Gastroesophageal sphincter (tissue), 3 donors: Measurements from ENCODE around the gene CREM.

Experiments
- EP300 ChIP-seq: sonication (generic); formaldehyde crosslinking; IDR thresholded peaks from one replicate; pipeline ENCODE4 v1.6.1; 2017; ENCODE audit warnings: antibody characterized with exemption, mild to moderate bottlenecking
- POLR2A ChIP-seq, 2 donors: fragments of 450-650 bp; IDR thresholded peaks; one replicate each; pipeline ENCODE4 v1.6.1; 2017; ENCODE audit warnings: antibody characterized with exemption in 2 of 2, mild to moderate bottlenecking in 2 of 2, moderate library complexity in 1 of 2
- POLR2AphosphoS5 ChIP-seq: sonication (generic); formaldehyde crosslinking; IDR thresholded peaks from one replicate; pipeline ENCODE4 v1.6.1; 2017; ENCODE audit warnings: antibody characterized with exemption
- TF ChIP-seq, protein P1 (sequence below), 4 experiments: fragments of 200-600 bp in 2 of 4; fragments of 450-650 bp in 2 of 4; sonication (generic) in 1 of 4; IDR thresholded peaks; one replicate each; pipeline ENCODE4 v1.5.1; 2017 to 2019; ENCODE audit warnings: antibody characterized with exemption in 4 of 4, mild to moderate bottlenecking in 2 of 4, moderate library complexity in 2 of 4

- no peak for TF ChIP-seq POLR2A (IDR thresholded peaks at IDR 0.05)
- TF ChIP-seq, protein P1, sequence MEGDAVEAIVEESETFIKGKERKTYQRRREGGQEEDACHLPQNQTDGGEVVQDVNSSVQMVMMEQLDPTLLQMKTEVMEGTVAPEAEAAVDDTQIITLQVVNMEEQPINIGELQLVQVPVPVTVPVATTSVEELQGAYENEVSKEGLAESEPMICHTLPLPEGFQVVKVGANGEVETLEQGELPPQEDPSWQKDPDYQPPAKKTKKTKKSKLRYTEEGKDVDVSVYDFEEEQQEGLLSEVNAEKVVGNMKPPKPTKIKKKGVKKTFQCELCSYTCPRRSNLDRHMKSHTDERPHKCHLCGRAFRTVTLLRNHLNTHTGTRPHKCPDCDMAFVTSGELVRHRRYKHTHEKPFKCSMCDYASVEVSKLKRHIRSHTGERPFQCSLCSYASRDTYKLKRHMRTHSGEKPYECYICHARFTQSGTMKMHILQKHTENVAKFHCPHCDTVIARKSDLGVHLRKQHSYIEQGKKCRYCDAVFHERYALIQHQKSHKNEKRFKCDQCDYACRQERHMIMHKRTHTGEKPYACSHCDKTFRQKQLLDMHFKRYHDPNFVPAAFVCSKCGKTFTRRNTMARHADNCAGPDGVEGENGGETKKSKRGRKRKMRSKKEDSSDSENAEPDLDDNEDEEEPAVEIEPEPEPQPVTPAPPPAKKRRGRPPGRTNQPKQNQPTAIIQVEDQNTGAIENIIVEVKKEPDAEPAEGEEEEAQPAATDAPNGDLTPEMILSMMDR (IDR thresholded peaks at IDR 0.05) = no peak
- TF ChIP-seq EP300 = no peak
- no peak for TF ChIP-seq POLR2AphosphoS5
These were observed 35.3 kb downstream of the CREM start for GRCh38 chr10:35161906-35162305.
